BLaER1 treated with 17β-estradiol and CSF1 and Interleukin-3, amounts not matched to agents 10 nM and 100 nM (cell line): ENCODE data around the gene SPEG.

Experiments used
- H3K27ac ChIP-seq, 11 experiments: shearing (Covaris generic); formaldehyde crosslinking; 2 replicates each; pipeline ENCODE4 v1.8.1; 2022
- H3K27me3 ChIP-seq, 11 experiments: shearing (Covaris generic); formaldehyde crosslinking; 2 replicates each; pipeline ENCODE4 v1.8.1; 2022
- H3K36me3 ChIP-seq, 11 experiments: shearing (Covaris generic); formaldehyde crosslinking; 2 replicates each; pipeline ENCODE4 v1.8.1; 2022
- H3K4me1 ChIP-seq, 10 experiments: shearing (Covaris generic); formaldehyde crosslinking; 2 replicates each; pipeline ENCODE4 v1.8.1; 2022
- H3K4me2 ChIP-seq, 11 experiments: shearing (Covaris generic); formaldehyde crosslinking; 2 replicates each; pipeline ENCODE4 v1.8.1; 2022
- H3K4me3 ChIP-seq, 10 experiments: shearing (Covaris generic); formaldehyde crosslinking; 2 replicates each; pipeline ENCODE4 v1.8.1; 2022
- H3K9ac ChIP-seq, 11 experiments: shearing (Covaris generic); formaldehyde crosslinking; 2 replicates each; pipeline ENCODE4 v1.8.1; 2022
- H3K9me3 ChIP-seq, 11 experiments: shearing (Covaris generic); formaldehyde crosslinking; replicated peaks in 1 of 11; 2 replicates each; pipeline ENCODE4 v1.8.1; 2022
- H4K20me1 ChIP-seq, 11 experiments: shearing (Covaris generic); formaldehyde crosslinking; 2 replicates each; pipeline ENCODE4 v1.8.1; 2022
- Cebpa-rat ChIP-seq, 11 experiments: shearing (Covaris generic); IDR thresholded peaks; 2 replicates each; pipeline ENCODE4 v1.8.1; 2022

Gene SPEG

DNA sequence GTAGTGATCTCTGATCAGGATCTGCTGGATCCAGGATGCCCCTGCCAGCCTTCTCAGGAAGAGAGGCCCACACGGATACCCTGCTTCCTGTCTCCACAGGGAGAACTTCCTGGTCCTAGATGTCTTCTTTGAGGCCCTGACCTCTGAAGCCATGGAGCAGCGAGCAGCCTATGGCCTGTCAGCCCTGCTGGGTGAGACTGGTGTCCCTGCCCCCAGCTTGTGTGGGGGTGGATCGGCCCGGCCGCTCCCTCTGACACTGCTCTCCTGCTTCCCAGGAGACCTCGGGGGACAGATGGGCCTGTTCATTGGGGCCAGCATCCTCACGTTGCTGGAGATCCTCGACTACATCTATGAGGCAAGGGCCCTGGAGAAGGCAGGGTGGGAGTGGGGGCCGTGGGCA is 102.3 kb downstream of the SPEG start:
- peaks cover 0 to 53% (median 18%) of the 10 kb centered on the region in 11 experiments; a peak in 16 of 22 replicates for H4K20me1 ChIP-seq
- no peak overlapping the region for H3K4me3 ChIP-seq
- H3K4me2 ChIP-seq, result peak overlapping the region in 5 of 11 experiments; percentile 16 to 39 (median 23); a peak in 7 of 22 replicates
- H3K9me3 ChIP-seq, result no peaks in the 10 kb centered on the region
- H3K27me3 ChIP-seq, result peaks cover 1 to 4% (median 2%) of the 10 kb centered on the region in 11 experiments; a peak in 15 of 22 replicates
- peak overlapping the region in 2 of 11 experiments; percentile 17 to 46; a peak in 1 of 22 replicates for H3K9ac ChIP-seq
- H3K36me3 ChIP-seq, result peaks cover 0 to 19% (median 10%) of the 10 kb centered on the region in 11 experiments; a peak in 7 of 22 replicates
- H3K27ac ChIP-seq, result no peak overlapping the region
- no peak for TF ChIP-seq Cebpa-rat (IDR thresholded peaks at IDR 0.05)
- H3K4me1 ChIP-seq, result peaks cover 10 to 49% (median 33%) of the 10 kb centered on the region in 10 experiments; a peak in 19 of 20 replicates

DNA sequence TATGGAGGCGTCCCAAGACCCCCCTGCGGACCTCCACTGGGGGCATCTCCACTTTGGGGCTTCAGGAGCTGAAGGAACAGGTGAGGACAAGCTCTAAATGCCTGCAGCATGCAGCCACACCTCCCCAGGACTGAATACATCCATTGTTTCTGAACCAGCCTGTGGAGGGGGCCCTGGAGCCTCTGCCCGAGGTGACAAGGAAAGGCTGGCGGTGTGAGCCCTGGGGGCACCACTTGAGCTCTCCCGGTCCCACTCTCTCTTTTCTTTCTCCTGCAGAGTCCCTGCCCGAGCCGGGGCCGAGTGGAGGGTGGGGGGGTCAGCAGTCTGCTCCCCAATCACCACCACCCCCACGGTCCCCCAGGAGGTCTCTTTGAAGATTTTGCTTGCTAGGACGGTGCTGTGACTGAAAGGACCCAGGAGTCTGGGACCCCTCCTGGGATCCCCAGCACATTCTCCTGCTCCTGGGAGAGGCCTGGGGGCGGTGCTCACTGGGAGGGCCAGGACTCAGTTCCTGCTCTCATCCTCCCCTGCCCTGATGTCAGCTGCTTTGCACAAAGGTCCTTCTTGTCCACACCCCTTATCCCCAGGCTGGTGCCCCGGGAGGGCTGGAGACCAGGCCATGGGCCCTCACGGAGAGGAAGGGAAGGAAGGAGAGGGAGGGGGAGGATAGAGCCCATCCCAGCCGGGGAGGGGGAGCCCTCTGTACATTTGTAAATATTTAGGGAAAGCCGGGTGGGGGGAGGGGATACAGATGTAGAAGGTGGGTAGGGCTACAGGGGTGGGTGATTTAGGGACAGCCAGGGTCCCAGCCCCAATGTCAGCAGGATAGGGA is 103.2 kb downstream of the SPEG start:
- H3K4me2 ChIP-seq, result peak overlapping the region; percentile 2 to 40 (median 23); a peak in 14 of 22 replicates
- no peak overlapping the region for H3K4me3 ChIP-seq
- H3K9ac ChIP-seq, result peak overlapping the region in 3 of 11 experiments; percentile 17 to 57 (median 46); a peak in 3 of 22 replicates

DNA sequence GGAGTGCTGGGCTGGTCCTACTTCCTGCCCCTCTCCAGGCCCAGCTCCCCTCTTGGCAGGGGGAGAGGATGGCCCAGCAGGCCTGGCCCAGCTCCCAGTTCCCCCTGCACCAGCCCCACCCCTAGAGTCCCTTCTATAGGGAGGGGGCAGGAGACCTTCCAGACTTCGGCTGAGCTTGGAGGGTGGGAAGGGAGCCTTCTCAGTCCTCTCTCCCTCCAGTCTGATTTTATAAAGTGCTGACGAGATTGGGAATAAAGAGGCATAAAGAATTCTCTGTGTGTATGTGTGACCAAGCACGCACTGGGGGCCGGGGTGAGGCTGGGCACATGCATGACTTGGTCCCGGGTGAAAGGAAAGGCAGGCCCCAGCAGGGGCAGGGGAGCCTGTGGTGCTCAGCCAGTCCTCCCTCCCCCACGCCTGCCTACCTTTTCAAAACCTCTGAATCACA is 103.9 kb downstream of the SPEG start:
- no peak for TF ChIP-seq Cebpa-rat (IDR thresholded peaks at IDR 0.05)
- Histone ChIP-seq H3K9ac (peak overlapping the region in 2 of 11 experiments; percentile 10 to 57; a peak in 3 of 22 replicates), H4K20me1 (peaks cover 0 to 61% (median 23%) of the 10 kb centered on the region in 11 experiments; a peak in 18 of 22 replicates), H3K4me3 (no peak overlapping the region), H3K4me1 (peaks cover 19 to 60% (median 44%) of the 10 kb centered on the region in 10 experiments), H3K9me3 (no peaks in the 10 kb centered on the region), H3K4me2 (peak overlapping the region in 9 of 11 experiments; percentile 2 to 36 (median 23); a peak in 11 of 22 replicates), H3K36me3 (peaks cover 0 to 19% (median 10%) of the 10 kb centered on the region in 11 experiments; a peak in 7 of 22 replicates), H3K27ac (no peak overlapping the region; a peak in 1 of 22 replicates), H3K27me3 (peaks cover 11 to 18% (median 15%) of the 10 kb centered on the region in 11 experiments; a peak in 17 of 22 replicates)

More for the DNA sequence above, 103.2 kb downstream of the SPEG start:
- peaks cover 19 to 58% (median 42%) of the 10 kb centered on the region in 10 experiments for H3K4me1 ChIP-seq
- peaks cover 0 to 19% (median 10%) of the 10 kb centered on the region in 11 experiments; a peak in 7 of 22 replicates for H3K36me3 ChIP-seq
- peaks cover 0 to 57% (median 23%) of the 10 kb centered on the region in 11 experiments; a peak in 18 of 22 replicates for H4K20me1 ChIP-seq
- TF ChIP-seq Cebpa-rat (IDR thresholded peaks at IDR 0.05), result no peak
- H3K27ac ChIP-seq, result no peak overlapping the region
- H3K27me3 ChIP-seq, result peaks cover 10 to 13% (median 11%) of the 10 kb centered on the region in 11 experiments; a peak in 17 of 22 replicates
- H3K9me3 ChIP-seq, result no peaks in the 10 kb centered on the region

- Histone ChIP-seq H3K9ac (peak overlapping the region in 2 of 11 experiments; percentile 10 to 57; a peak in 1 of 22 replicates), H3K36me3 (peaks cover 0 to 19% (median 10%) of the 10 kb centered on the region in 11 experiments; a peak in 7 of 22 replicates), H3K9me3 (no peaks in the 10 kb centered on the region), H3K4me1 (peaks cover 21 to 63% (median 48%) of the 10 kb centered on the region in 10 experiments), H3K4me3 (no peak overlapping the region), H3K27me3 (peaks cover 11 to 20% (median 17%) of the 10 kb centered on the region in 11 experiments; a peak in 17 of 22 replicates), H3K27ac (no peak overlapping the region), H4K20me1 (peaks cover 0 to 64% (median 23%) of the 10 kb centered on the region in 11 experiments; a peak in 18 of 22 replicates), H3K4me2 (peak overlapping the region in 5 of 11 experiments; percentile 2 to 36 (median 23); a peak in 7 of 22 replicates)
- no peak for TF ChIP-seq Cebpa-rat (IDR thresholded peaks at IDR 0.05)
Observed at GRCh38 chr2:219538956-219539788, 104.5 kb downstream of the SPEG start.

GRCh38 chr2:219539926-219540678 is 105.5 kb downstream of the SPEG start:
- H3K4me3 ChIP-seq, result no peak overlapping the region
- no peak overlapping the region; a peak in 1 of 22 replicates for H3K4me2 ChIP-seq
- peaks cover 27 to 68% (median 53%) of the 10 kb centered on the region in 10 experiments for H3K4me1 ChIP-seq
- H3K27ac ChIP-seq, result no peak overlapping the region
- H3K36me3 ChIP-seq, result peaks cover 0 to 19% (median 10%) of the 10 kb centered on the region in 11 experiments; a peak in 7 of 22 replicates
- peaks cover 0 to 70% (median 29%) of the 10 kb centered on the region in 11 experiments; a peak in 19 of 22 replicates for H4K20me1 ChIP-seq
- H3K9me3 ChIP-seq, result no peaks in the 10 kb centered on the region
- TF ChIP-seq Cebpa-rat (IDR thresholded peaks at IDR 0.05), result no peak
- H3K9ac ChIP-seq, result no peak overlapping the region
- peaks cover 12 to 29% (median 26%) of the 10 kb centered on the region in 11 experiments; a peak in 17 of 22 replicates for H3K27me3 ChIP-seq

- Histone ChIP-seq H3K9ac (no peak overlapping the region), H3K4me2 (peak overlapping the region in 9 of 11 experiments; percentile 93 to 100 (median 98); a peak in 14 of 22 replicates), H4K20me1 (peaks cover 0 to 79% (median 29%) of the 10 kb centered on the region in 11 experiments; a peak in 19 of 22 replicates), H3K4me3 (no peak overlapping the region), H3K36me3 (peaks cover 0 to 19% (median 10%) of the 10 kb centered on the region in 11 experiments; a peak in 7 of 22 replicates), H3K9me3 (no peaks in the 10 kb centered on the region), H3K27me3 (peaks cover 20 to 37% (median 33%) of the 10 kb centered on the region in 11 experiments; a peak in 18 of 22 replicates), H3K27ac (no peak overlapping the region), H3K4me1 (peaks cover 27 to 68% (median 53%) of the 10 kb centered on the region in 10 experiments)
- no peak for TF ChIP-seq Cebpa-rat (IDR thresholded peaks at IDR 0.05)
Observed at GRCh38 chr2:219540784-219541504, 106.3 kb downstream of the SPEG start.
